Smooth muscle cell (in vitro differentiated cells): ENCODE data around the gene ZSCAN9. TPM values are rescaled to one million over a fixed set of nuclear protein-coding genes. Genes with fewer than 3 reads are reported as not detected.

ENCODE experiments used
- DNase-seq: peaks from one replicate; lab custom pipeline; 2025; ENCODE audit not compliant: unreplicated experiment; lab: John Stamatoyannopoulos, UW
- H2AFZ ChIP-seq: fragments of 200-600 bp; sonication (generic); 2 replicates; pipeline ENCODE4 v1.6.0; 2016; ENCODE audit warnings: antibody characterized with exemption, low read depth, mild to moderate bottlenecking
- H3F3A ChIP-seq: fragments of 200-600 bp; sonication (generic); 2 replicates; pipeline ENCODE4 v1.6.0; 2017; ENCODE audit warnings: antibody characterized with exemption, low read depth
- H3K27ac ChIP-seq: fragments of 200-600 bp; sonication (generic); 2 replicates; pipeline ENCODE4 v1.5.1; 2016; ENCODE audit warnings: low read depth, mild to moderate bottlenecking
- H3K27me3 ChIP-seq: fragments of 200-600 bp; sonication (generic); 2 replicates; pipeline ENCODE4 v1.6.1; 2016; ENCODE audit warnings: low read depth, mild to moderate bottlenecking
- H3K36me3 ChIP-seq: fragments of 200-600 bp; sonication (generic); 2 replicates; pipeline ENCODE4 v1.5.1; 2016; ENCODE audit warnings: low read depth
- H3K4me1 ChIP-seq: fragments of 200-600 bp; sonication (generic); 2 replicates; pipeline ENCODE4 v1.5.1; 2016; ENCODE audit warnings: low read depth
- H3K4me2 ChIP-seq: fragments of 200-600 bp; sonication (generic); 2 replicates; pipeline ENCODE4 v1.6.0; 2016; ENCODE audit warnings: mild to moderate bottlenecking
- H3K4me3 ChIP-seq: fragments of 200-600 bp; sonication (generic); 2 replicates; pipeline ENCODE4 v1.5.1; 2016; ENCODE audit warnings: mild to moderate bottlenecking
- H3K79me2 ChIP-seq: fragments of 200-600 bp; sonication (generic); 2 replicates; pipeline ENCODE4 v1.6.0; 2016; ENCODE audit warnings: low read depth, mild to moderate bottlenecking
- H3K9ac ChIP-seq: fragments of 200-600 bp; sonication (generic); 2 replicates; pipeline ENCODE4 v1.6.0; 2016; ENCODE audit warnings: low read depth
- H3K9me3 ChIP-seq: fragments of 200-600 bp; sonication (generic); replicated peaks from 2 replicates; pipeline ENCODE4 v1.5.1; 2016; ENCODE audit warnings: low read depth
- H4K20me1 ChIP-seq: fragments of 200-600 bp; sonication (generic); 2 replicates; pipeline ENCODE4 v1.6.0; 2016; ENCODE audit warnings: low read depth
- WGBS: methylation state at CpG from one replicate; pipeline ENCODE4 v1.1.7; 2016; ENCODE audit warnings: low lambda C conversion rate; 5-methylcytosine and 5-hydroxymethylcytosine counted together
- polyA plus RNA-seq: library from polyadenylated mRNA; unstranded; fragments of >200 nt; fragmentation: Nextera tagmentation; extraction: Ambion mirVana; gene quantifications from 2 replicates; pipeline ENCODE4 v1.2.1, GENCODE V29; 2016
- total RNA-seq: library from RNA; depleted of rRNA; stranded (reverse); fragments of >200 nt; gene quantifications from 2 replicates; pipeline ENCODE4 v1.2.3, GENCODE V29; 2014
- TF ChIP-seq, protein P1 (sequence below): fragments of 200-600 bp; sonication (generic); IDR thresholded peaks from 2 replicates; pipeline ENCODE4 v1.5.1; 2017; ENCODE audit warnings: borderline replicate concordance, mild to moderate bottlenecking, antibody characterized with exemption; ENCODE audit not compliant: insufficient read depth, poor library complexity, severe bottlenecking

ZSCAN9 gene
- total and polyA plus RNA-seq, 2 experiments from 2014 or later, result 7.3 to 18.3 TPM

GRCh38 chr6:28280595-28281287, 55.7 kb downstream of the ZSCAN9 start:
- no peaks in the 10 kb centered on the region for H3K27me3 ChIP-seq
- peaks cover 5% of the 10 kb centered on the region for H3K36me3 ChIP-seq
- DNase-seq, result no peak
- H3K4me2 ChIP-seq, result peak overlapping the region; percentile 90
- peaks cover 6% of the 10 kb centered on the region for H3F3A ChIP-seq
- no peaks in the 10 kb centered on the region for H3K9me3 ChIP-seq
- H4K20me1 ChIP-seq, result no peaks in the 10 kb centered on the region
- TF ChIP-seq, protein P1, sequence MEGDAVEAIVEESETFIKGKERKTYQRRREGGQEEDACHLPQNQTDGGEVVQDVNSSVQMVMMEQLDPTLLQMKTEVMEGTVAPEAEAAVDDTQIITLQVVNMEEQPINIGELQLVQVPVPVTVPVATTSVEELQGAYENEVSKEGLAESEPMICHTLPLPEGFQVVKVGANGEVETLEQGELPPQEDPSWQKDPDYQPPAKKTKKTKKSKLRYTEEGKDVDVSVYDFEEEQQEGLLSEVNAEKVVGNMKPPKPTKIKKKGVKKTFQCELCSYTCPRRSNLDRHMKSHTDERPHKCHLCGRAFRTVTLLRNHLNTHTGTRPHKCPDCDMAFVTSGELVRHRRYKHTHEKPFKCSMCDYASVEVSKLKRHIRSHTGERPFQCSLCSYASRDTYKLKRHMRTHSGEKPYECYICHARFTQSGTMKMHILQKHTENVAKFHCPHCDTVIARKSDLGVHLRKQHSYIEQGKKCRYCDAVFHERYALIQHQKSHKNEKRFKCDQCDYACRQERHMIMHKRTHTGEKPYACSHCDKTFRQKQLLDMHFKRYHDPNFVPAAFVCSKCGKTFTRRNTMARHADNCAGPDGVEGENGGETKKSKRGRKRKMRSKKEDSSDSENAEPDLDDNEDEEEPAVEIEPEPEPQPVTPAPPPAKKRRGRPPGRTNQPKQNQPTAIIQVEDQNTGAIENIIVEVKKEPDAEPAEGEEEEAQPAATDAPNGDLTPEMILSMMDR, result no peak
- peaks cover 26% of the 10 kb centered on the region for H3K79me2 ChIP-seq
- H3K9ac ChIP-seq, result peak overlapping the region; percentile 79
- peak overlapping the region; percentile 95 for H3K4me3 ChIP-seq
- 39% methylated on average over 3 of the region's 3 CpGs for WGBS
- H2AFZ ChIP-seq, result peak overlapping the region; percentile 96
- H3K27ac ChIP-seq, result no peak overlapping the region
- H3K4me1 ChIP-seq, result peaks cover 5% of the 10 kb centered on the region

- under 1% methylated on average over 49 of the region's 50 CpGs for WGBS
- Histone ChIP-seq H3K27ac (no peak within 1 kb of the TSS), H3K79me2 (peaks cover 26% of the 10 kb centered on the region), H3K4me3 (peak within 1 kb of the TSS; percentile 95), H4K20me1 (no peaks in the 10 kb centered on the region), H3K4me1 (peaks cover 5% of the 10 kb centered on the region), H2AFZ (peak within 1 kb of the TSS; percentile 96), H3K9ac (peak within 1 kb of the TSS; percentile 79), H3K36me3 (no peaks in the 10 kb centered on the region), H3F3A (peaks cover 6% of the 10 kb centered on the region), H3K4me2 (peak within 1 kb of the TSS; percentile 90), H3K9me3 (no peaks in the 10 kb centered on the region), H3K27me3 (no peaks in the 10 kb centered on the region)
- TF ChIP-seq, protein P1, result no peak
- peak; percentile 20 for DNase-seq
These were observed 56.4 kb downstream of the ZSCAN9 start, which contains the start of gene PGBD1 for GRCh38 chr6:28281288-28282064. TSS of gene PGBD1 (plus strand) at chr6:28281572. CDS start at chr6:28283814, 2,242 bp downstream.

- Histone ChIP-seq H3K79me2 (peaks cover 26% of the 10 kb centered on the region), H4K20me1 (no peaks in the 10 kb centered on the region), H3K4me2 (peak overlapping the region; percentile 90), H3K9me3 (no peaks in the 10 kb centered on the region), H2AFZ (no peak overlapping the region), H3K4me3 (peak overlapping the region; percentile 95), H3F3A (peaks cover 6% of the 10 kb centered on the region), H3K4me1 (peaks cover 5% of the 10 kb centered on the region), H3K36me3 (peaks cover 9% of the 10 kb centered on the region), H3K9ac (no peak overlapping the region), H3K27me3 (no peaks in the 10 kb centered on the region), H3K27ac (no peak overlapping the region)
- no peak for DNase-seq
- TF ChIP-seq, protein P1, result no peak
- WGBS, result 98% methylated on average over 2 of the region's 2 CpGs
These were observed 57.9 kb downstream of the ZSCAN9 start for GRCh38 chr6:28282926-28283325.

Other genes with a start within 250 kb of the ZSCAN9 start
- gene ZNF165, start 144.7 kb upstream of the ZSCAN9 start, total RNA-seq, result 0.49 and 0.72 TPM in 2 replicates
- 0.29 and 0.46 TPM in 2 replicates for gene ZNF165, start 144.7 kb upstream of the ZSCAN9 start, polyA plus RNA-seq
- gene ZSCAN16, start 100.7 kb upstream of the ZSCAN9 start, total RNA-seq, result 0.81 and 1.1 TPM in 2 replicates
- 0.86 and 3.5 TPM in 2 replicates for gene ZSCAN16, start 100.7 kb upstream of the ZSCAN9 start, polyA plus RNA-seq
- gene ZKSCAN8, start 83.4 kb upstream of the ZSCAN9 start, total RNA-seq, result 19.9 and 23.0 TPM in 2 replicates
- gene ZKSCAN8, start 83.4 kb upstream of the ZSCAN9 start, polyA plus RNA-seq, result 4.1 and 5.5 TPM in 2 replicates
- 4.5 and 5.1 TPM in 2 replicates for gene ZKSCAN4, start 27.0 kb downstream of the ZSCAN9 start, total RNA-seq
- 5.2 TPM in 2 replicates for gene ZKSCAN4, start 27.0 kb downstream of the ZSCAN9 start, polyA plus RNA-seq
- gene NKAPL, start 34.0 kb downstream of the ZSCAN9 start, total RNA-seq, result not detected in 2 replicates
- gene NKAPL, start 34.0 kb downstream of the ZSCAN9 start, polyA plus RNA-seq, result 0.18 and 0.28 TPM in 2 replicates
- 16.1 and 22.4 TPM in 2 replicates for gene ZSCAN26, start 41.9 kb downstream of the ZSCAN9 start, total RNA-seq
- gene ZSCAN26, start 41.9 kb downstream of the ZSCAN9 start, polyA plus RNA-seq, result 7.0 and 10.7 TPM in 2 replicates
- 9.2 and 15.1 TPM in 2 replicates for gene PGBD1, start 56.3 kb downstream of the ZSCAN9 start, total RNA-seq
- 8.1 and 9.7 TPM in 2 replicates for gene PGBD1, start 56.3 kb downstream of the ZSCAN9 start, polyA plus RNA-seq
- gene ZSCAN31, start 110.9 kb downstream of the ZSCAN9 start, total RNA-seq, result 1.5 and 1.9 TPM in 2 replicates
- 1.1 and 6.2 TPM in 2 replicates for gene ZSCAN31, start 110.9 kb downstream of the ZSCAN9 start, polyA plus RNA-seq
- gene ZKSCAN3, start 124.7 kb downstream of the ZSCAN9 start, total RNA-seq, result 5.2 and 7.9 TPM in 2 replicates
- gene ZKSCAN3, start 124.7 kb downstream of the ZSCAN9 start, polyA plus RNA-seq, result 1.7 and 3.6 TPM in 2 replicates
- gene ZSCAN12, start 174.5 kb downstream of the ZSCAN9 start, total RNA-seq, result 6.6 and 6.8 TPM in 2 replicates
- gene ZSCAN12, start 174.5 kb downstream of the ZSCAN9 start, polyA plus RNA-seq, result 1.3 and 3.2 TPM in 2 replicates
- 1.6 and 2.7 TPM in 2 replicates for gene ZSCAN23, start 218.2 kb downstream of the ZSCAN9 start, total RNA-seq
- gene ZSCAN23, start 218.2 kb downstream of the ZSCAN9 start, polyA plus RNA-seq, result 0.60 and 0.94 TPM in 2 replicates